Sigmoid colon (tissue), 3 donors: ENCODE data around the gene MYO7B.

Experiments used
- CTCF ChIP-seq, 4 experiments: fragments of 450-650 bp in 3 of 4; fragments of 200-600 bp in 1 of 4; IDR thresholded peaks; one replicate each; pipeline ENCODE4 v1.5.1; 2016 to 2019; ENCODE audit warnings: antibody characterized with exemption in 4 of 4, mild to moderate bottlenecking in 3 of 4, moderate library complexity in 2 of 4
- POLR2A ChIP-seq, 2 donors: fragments of 450-650 bp; IDR thresholded peaks; one replicate each; pipeline ENCODE4 v1.6.1; 2016; ENCODE audit warnings: antibody characterized with exemption in 2 of 2, mild to moderate bottlenecking in 2 of 2, moderate library complexity in 2 of 2

- TF ChIP-seq CTCF (IDR thresholded peaks at IDR 0.05) (no peak), POLR2A (IDR thresholded peaks at IDR 0.05) (no peak)
Measured at GRCh38 chr2:127664895-127665225, 129.4 kb downstream of the MYO7B start.
